HEK293T (cell line): ENCODE measurements around the gene INSIG2.

Experiments used
- NFRKB ChIP-seq: fragments of 450-650 bp; IDR thresholded peaks from 2 replicates; pipeline ENCODE4 v1.6.1; 2016; ENCODE audit warnings: mild to moderate bottlenecking, moderate library complexity
- PKNOX1 ChIP-seq: fragments of 450-650 bp; IDR thresholded peaks from 2 replicates; pipeline ENCODE4 v1.6.1; 2016
- SP1 ChIP-seq: fragments of 450-650 bp; IDR thresholded peaks from 2 replicates; pipeline ENCODE4 v1.6.1; 2017
- SUZ12 ChIP-seq: fragments of 450-650 bp; IDR thresholded peaks from 2 replicates; pipeline ENCODE4 v1.6.1; 2016; ENCODE audit warnings: mild to moderate bottlenecking
- TARDBP ChIP-seq: fragments of 450-650 bp; IDR thresholded peaks from 2 replicates; pipeline ENCODE4 v1.6.1; 2016

GRCh38 chr2:118056801-118057200, 31.5 kb upstream of the INSIG2 start:
- no peak for TF ChIP-seq SUZ12
- no peak for TF ChIP-seq PKNOX1
- TF ChIP-seq NFRKB: no peak
- TF ChIP-seq TARDBP: no peak
- TF ChIP-seq SP1: no peak
